Activated CD8-positive, alpha-beta memory T cell treated with anti-CD3 and anti-CD28 coated beads, Interleukin-2, amount 50 U/mL, for 4 hours (primary cell): ENCODE measurements around the gene PCDHGA8.
"Not testable (repeated sequence)": the region's sequence is repeated elsewhere in the genome, so short reads cannot be mapped to it uniquely, and the experiment has no call there.

Experiments
- DNase-seq: peaks from one replicate; pipeline ENCODE4 v3.0.0-alpha.2; 2020

The PCDHGA8 gene

DNA sequence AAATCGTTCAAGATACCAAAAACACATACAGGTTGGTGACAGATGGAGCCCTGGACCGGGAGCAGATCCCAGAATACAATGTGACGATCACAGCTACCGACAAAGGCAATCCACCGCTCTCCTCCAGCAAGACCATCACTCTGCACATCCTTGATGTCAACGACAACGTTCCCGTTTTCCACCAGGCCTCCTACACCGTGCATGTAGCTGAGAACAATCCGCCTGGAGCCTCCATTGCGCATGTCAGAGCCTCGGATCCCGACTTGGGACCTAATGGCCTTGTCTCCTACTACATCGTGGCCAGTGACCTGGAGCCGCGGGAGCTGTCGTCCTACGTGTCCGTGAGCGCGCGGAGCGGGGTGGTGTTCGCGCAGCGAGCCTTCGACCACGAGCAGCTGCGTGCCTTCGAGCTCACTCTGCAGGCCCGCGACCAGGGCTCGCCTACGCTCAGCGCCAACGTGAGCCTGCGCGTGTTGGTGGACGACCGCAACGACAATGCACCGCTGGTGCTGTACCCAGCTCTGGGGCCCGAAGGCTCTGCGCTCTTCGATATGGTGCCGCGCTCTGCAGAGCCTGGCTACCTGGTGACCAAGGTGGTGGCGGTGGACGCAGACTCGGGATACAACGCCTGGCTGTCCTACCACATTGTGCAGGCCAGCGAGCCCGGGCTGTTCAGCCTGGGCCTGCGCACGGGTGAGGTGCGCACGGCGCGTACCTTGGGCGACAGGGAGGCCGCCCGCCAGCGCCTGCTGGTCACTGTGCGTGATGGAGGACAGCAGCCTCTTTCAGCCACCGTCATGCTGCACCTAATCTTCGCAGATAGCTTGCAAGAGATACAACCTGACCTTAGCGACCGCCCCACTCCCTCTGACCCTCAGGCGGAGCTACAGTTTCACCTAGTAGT, 20.6 kb upstream of the PCDHGA8 start:
- DNase-seq, result no peak

DNA sequence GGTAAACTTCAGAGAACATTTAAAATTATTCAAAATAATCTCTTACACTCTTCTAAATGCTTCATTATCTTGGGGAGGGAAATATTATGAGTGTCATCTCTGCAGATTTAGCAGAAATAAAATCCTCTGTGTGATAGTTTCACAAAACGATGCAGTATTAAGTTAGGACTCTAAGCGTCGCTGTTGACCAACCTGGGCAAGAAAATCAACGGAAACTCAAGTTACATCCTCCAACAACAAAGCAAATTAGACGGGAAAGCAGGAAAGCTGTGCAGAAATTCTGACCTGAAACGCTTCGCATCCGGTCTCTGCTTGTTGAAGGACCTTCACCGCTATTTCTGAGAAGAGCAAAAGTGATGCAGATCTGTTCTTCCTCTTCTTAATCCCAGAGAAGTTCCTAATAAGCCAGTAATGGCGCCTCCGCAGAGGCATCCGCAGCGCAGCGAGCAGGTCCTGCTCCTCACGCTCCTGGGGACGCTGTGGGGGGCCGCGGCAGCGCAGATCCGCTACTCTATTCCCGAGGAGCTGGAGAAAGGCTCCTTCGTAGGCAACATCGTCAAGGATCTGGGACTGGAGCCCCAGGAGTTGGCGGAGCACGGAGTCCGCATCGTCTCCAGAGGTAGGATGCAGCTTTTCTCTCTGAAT, 18.6 kb upstream of the PCDHGA8 start, which contains the start of gene PCDHGA6:
Gene PCDHGA6, plus strand, starts transcription at position 219 of the 645 bp plus-strand sequence. Its CDS starts 193 bp downstream, at position 412.
- DNase-seq, result no peak

DNA sequence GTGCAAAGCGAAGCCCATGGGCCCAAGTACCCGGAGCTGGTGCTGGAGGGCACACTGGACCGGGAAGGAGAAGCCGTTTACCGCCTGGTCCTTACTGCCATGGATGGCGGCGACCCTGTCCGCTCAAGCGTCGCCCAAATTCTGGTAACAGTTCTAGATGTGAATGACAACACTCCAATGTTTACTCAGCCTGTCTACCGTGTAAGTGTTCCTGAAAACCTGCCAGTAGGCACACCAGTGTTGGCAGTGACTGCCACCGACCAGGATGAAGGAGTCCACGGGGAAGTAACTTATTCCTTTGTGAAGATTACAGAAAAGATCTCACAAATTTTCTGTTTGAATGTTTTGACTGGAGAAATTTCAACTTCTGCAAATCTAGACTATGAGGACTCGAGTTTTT, 17.8 kb upstream of the PCDHGA8 start:
- no peak for DNase-seq

DNA sequence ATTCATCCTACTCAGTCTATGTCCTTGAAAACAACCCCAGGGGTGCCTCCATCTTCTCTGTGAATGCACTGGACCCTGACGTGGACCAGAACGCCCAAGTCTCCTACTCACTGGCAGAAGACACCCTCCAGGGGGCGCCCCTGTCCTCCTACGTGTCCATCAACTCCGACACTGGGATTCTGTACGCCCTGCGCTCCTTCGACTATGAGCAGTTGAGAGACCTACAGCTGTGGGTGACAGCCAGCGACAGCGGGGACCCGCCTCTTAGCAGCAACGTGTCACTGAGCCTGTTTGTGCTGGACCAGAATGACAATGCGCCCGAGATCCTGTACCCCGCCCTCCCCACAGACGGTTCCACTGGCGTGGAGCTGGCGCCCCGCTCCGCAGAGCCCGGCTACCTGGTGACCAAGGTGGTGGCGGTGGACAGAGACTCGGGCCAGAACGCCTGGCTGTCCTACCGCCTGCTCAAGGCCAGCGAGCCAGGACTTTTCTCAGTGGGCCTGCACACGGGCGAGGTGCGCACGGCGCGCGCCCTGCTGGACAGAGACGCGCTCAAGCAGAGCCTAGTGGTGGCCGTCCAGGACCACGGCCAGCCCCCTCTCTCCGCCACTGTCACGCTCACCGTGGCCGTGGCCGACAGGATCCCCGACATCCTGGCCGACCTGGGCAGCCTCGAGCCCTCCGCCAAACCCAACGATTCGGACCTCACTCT, 16.8 kb upstream of the PCDHGA8 start:
- DNase-seq, result not testable (repeated sequence)

- no peak for DNase-seq
These were observed 9.8 kb upstream of the PCDHGA8 start, which contains the start of gene PCDHGA7 for GRCh38 chr5:141382469-141383294. Gene PCDHGA7, plus strand, starts transcription at chr5:141382742. Its CDS starts 158 bp downstream, at chr5:141382900.

DNA sequence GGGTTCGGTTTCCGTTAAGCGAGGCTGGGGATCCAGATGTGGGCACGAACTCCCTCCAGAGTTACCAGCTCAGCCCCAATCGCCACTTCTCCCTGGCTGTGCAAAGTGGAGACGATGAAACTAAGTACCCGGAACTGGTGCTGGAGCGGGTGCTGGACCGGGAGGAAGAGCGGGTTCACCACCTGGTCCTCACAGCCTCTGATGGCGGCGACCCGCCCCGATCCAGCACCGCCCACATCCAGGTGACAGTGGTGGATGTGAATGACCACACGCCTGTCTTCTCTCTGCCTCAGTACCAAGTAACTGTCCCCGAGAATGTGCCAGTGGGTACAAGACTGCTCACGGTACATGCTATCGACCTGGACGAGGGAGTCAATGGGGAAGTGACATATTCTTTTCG, 9.1 kb upstream of the PCDHGA8 start:
- DNase-seq, result no peak

DNA sequence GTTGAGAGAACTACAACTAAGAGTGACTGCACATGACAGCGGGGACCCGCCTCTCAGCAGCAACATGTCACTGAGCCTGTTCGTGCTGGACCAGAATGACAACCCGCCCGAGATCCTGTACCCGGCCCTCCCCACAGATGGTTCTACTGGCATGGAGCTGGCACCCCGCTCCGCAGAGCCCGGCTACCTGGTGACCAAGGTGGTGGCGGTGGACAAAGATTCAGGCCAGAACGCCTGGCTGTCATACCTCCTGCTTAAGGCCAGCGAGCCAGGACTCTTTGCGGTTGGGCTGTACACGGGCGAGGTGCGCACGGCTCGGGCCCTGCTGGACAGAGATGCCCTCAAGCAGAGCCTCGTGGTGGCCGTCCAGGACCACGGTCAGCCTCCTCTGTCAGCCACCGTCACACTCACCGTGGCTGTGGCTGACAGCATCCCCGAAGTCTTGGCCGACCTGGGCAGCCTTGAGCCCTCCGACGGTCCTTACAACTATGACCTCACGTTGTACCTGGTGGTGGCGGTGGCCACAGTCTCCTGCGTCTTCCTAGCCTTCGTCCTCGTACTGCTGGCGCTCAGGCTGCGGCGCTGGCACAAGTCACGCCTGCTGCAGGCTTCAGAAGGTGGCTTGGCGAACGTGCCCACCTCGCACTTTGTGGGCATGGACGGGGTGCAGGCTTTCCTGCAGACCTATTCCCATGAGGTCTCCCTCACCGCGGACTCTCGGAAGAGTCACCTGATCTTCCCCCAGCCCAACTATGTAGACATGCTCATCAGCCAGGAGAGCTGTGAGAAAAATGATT, 7.8 kb upstream of the PCDHGA8 start:
- no peak for DNase-seq

- DNase-seq, result not testable (repeated sequence)
These were observed 4.7 kb upstream of the PCDHGA8 start, which contains the start of gene PCDHGB4 for GRCh38 chr5:141387557-141388311. Gene PCDHGB4, plus strand, starts transcription at chr5:141387698. Its CDS starts 187 bp downstream, at chr5:141387885.

GRCh38 chr5:141388661-141389060, 3.8 kb upstream of the PCDHGA8 start:
- DNase-seq, result no peak

DNA sequence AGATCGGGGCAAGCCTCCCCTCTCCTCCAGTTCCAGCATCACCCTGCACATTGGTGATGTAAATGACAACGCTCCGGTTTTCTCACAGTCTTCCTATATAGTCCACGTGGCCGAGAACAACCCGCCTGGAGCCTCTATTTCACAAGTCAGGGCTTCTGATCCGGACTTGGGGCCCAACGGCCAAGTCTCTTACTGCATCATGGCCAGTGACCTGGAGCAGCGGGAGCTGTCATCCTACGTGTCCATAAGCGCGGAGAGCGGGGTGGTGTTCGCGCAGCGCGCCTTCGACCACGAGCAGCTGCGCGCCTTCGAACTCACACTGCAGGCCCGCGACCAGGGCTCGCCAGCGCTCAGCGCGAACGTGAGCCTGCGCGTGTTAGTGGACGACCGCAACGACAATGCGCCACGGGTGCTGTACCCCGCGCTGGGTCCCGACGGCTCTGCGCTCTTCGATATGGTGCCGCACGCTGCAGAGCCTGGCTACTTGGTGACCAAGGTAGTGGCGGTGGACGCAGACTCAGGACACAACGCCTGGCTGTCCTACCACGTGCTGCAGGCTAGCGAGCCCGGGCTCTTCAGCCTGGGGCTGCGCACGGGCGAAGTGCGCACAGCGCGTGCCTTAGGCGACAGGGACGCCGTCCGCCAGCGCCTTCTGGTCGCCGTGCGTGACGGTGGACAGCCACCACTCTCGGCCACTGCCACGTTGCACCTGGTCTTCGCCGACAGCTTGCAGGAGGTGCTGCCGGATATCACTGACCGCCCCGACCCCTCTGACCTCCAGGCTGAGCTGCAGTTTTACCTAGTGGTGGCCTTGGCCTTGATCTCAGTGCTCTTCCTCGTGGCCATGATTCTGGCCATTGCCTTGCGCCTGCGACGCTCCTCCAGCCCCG, 3.0 kb upstream of the PCDHGA8 start:
- DNase-seq, result no peak

DNA sequence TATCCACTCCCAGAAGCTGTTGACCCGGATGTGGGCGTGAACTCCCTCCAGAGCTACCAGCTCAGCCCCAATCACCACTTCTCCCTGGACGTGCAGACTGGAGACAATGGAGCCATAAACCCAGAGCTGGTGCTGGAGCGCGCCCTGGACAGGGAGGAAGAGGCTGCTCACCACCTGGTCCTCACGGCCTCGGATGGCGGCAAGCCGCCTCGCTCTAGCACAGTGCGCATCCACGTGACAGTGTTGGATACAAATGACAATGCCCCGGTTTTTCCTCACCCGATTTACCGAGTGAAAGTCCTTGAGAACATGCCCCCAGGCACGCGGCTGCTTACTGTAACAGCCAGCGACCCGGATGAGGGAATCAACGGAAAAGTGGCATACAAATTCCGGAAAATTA, 834 bp downstream of the PCDHGA8 start:
- DNase-seq, result no peak

- DNase-seq, result not testable (repeated sequence)
These were observed 2.2 kb downstream of the PCDHGA8 start for GRCh38 chr5:141394401-141395187.

GRCh38 chr5:141397756-141398551, 5.5 kb downstream of the PCDHGA8 start, which contains the start of gene PCDHGB5:
Gene PCDHGB5, plus strand, starts transcription at chr5:141397947. Its CDS starts 181 bp downstream, at chr5:141398128.
- DNase-seq, result not testable (repeated sequence)

DNA sequence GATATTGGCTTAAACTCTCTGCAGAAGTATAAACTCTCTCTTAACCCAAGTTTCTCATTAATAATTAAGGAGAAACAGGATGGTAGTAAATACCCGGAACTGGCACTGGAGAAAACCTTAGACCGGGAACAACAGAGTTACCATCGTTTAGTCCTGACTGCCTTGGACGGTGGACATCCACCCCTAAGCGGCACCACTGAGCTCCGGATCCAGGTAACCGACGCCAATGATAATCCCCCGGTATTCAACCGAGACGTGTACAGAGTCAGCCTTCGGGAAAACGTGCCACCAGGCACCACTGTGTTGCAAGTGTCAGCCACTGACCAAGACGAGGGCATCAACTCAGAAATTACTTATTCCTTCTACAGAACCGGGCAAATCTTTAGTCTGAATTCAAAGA, 6.2 kb downstream of the PCDHGA8 start:
- DNase-seq, result no peak

DNA sequence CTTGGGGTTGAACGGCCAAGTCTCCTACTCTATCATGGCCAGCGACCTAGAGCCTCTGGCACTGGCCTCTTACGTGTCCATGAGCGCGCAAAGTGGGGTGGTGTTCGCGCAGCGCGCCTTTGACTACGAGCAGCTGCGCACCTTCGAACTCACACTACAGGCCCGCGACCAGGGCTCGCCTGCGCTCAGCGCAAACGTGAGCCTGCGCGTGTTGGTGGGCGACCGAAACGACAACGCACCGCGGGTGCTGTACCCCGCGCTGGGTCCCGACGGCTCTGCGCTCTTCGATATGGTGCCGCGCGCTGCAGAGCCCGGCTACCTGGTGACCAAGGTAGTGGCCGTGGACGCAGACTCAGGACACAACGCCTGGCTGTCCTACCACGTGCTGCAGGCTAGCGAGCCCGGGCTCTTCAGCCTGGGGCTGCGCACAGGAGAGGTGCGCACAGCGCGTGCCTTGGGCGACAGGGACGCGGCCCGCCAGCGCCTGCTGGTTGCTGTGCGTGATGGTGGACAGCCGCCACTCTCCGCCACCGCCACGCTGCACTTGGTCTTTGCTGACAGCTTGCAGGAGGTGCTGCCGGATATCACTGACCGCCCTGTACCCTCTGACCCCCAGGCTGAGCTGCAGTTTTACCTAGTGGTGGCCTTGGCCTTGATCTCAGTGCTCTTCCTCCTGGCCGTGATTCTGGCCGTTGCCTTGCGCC, 7.3 kb downstream of the PCDHGA8 start:
- DNase-seq, result no peak

DNA sequence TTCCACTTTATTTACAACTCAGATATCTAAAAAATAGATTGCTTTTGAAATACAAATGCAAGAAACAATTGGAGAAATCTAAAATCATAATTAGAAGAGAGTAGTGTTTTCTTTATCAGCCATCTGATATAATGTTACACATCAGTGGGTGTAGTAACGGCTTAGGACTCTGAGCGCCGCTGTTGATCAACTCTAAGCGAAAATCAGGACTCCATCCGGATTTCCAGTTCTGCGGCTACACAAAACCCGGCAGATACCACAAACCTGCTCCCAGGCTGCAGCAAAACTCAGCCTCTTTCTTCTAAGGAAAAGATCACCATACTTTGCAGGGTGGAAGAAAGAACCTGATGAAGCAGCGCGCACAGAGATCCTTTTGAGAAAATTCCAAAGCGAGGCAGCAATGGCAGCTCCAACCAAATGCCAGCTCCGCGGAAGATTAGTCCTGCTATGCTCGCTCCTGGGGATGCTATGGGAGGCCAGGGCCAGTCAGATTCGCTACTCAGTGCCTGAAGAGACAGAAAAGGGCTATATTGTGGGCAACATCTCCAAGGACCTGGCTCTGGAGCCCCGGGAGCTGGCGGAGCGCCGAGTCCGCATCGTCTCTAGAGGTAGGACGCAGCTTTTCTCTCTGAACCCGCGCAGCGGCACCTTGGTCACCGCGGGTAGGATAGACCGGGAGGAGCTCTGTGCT, 10.3 kb downstream of the PCDHGA8 start, which contains the start of gene PCDHGA9:
Gene PCDHGA9, plus strand, starts transcription at position 226 of the 691 bp plus-strand sequence. Its CDS starts 175 bp downstream, at position 401.
- DNase-seq, result no peak
